Breast epithelium (tissue), 3 donors: Measurements from ENCODE around the gene KCNG2.

Source experiments
- CTCF ChIP-seq, 3 donors: fragments of 450-650 bp; IDR thresholded peaks; one replicate each; pipeline ENCODE4 v1.5.1; 2016 to 2017; ENCODE audit warnings: antibody characterized with exemption in 3 of 3, mild to moderate bottlenecking in 3 of 3, moderate library complexity in 3 of 3
- POLR2AphosphoS5 ChIP-seq, 3 donors: sonication (generic); formaldehyde crosslinking; IDR thresholded peaks; one replicate each; pipeline ENCODE4 v1.6.1; 2017; ENCODE audit warnings: antibody characterized with exemption in 3 of 3

DNA sequence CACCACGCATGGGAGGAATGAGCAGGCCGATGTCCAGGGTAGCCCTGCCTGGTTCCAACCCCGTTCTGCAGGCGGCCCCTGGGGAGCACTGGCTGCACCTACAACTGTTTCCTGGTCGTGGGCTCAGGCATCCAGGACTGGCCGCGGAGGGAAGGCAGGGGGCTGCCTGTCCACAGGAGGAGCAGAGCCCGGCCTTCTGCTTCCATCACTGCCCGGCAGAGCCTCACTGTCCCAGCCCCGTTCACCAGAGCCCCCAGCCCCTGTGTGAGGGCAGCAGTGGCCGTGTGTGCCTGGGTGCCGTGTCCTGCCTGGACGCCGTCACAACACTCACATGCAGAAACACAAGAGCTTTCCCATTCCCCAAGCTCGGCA, 56.2 kb downstream of the KCNG2 start:
- TF ChIP-seq CTCF (IDR thresholded peaks at IDR 0.05) (no peak), POLR2AphosphoS5 (IDR thresholded peaks at IDR 0.05) (no peak)
